Smooth muscle cell (in vitro differentiated cells): ENCODE results near the gene SEL1L3. TPM values are rescaled to one million over a fixed set of nuclear protein-coding genes. Genes with fewer than 3 reads are reported as not detected.
A peak's percentile ranks its signal among the peaks of the same experiment; 100 is the strongest.

Experiments
- DNase-seq: peaks from one replicate; lab custom pipeline; 2025; ENCODE audit not compliant: unreplicated experiment; lab: John Stamatoyannopoulos, UW
- H2AFZ ChIP-seq: fragments of 200-600 bp; sonication (generic); 2 replicates; pipeline ENCODE4 v1.6.0; 2016; ENCODE audit warnings: antibody characterized with exemption, low read depth, mild to moderate bottlenecking
- H3F3A ChIP-seq: fragments of 200-600 bp; sonication (generic); 2 replicates; pipeline ENCODE4 v1.6.0; 2017; ENCODE audit warnings: antibody characterized with exemption, low read depth
- H3K27ac ChIP-seq: fragments of 200-600 bp; sonication (generic); 2 replicates; pipeline ENCODE4 v1.5.1; 2016; ENCODE audit warnings: low read depth, mild to moderate bottlenecking
- H3K27me3 ChIP-seq: fragments of 200-600 bp; sonication (generic); 2 replicates; pipeline ENCODE4 v1.6.1; 2016; ENCODE audit warnings: low read depth, mild to moderate bottlenecking
- H3K36me3 ChIP-seq: fragments of 200-600 bp; sonication (generic); 2 replicates; pipeline ENCODE4 v1.5.1; 2016; ENCODE audit warnings: low read depth
- H3K4me1 ChIP-seq: fragments of 200-600 bp; sonication (generic); 2 replicates; pipeline ENCODE4 v1.5.1; 2016; ENCODE audit warnings: low read depth
- H3K4me2 ChIP-seq: fragments of 200-600 bp; sonication (generic); 2 replicates; pipeline ENCODE4 v1.6.0; 2016; ENCODE audit warnings: mild to moderate bottlenecking
- H3K4me3 ChIP-seq: fragments of 200-600 bp; sonication (generic); 2 replicates; pipeline ENCODE4 v1.5.1; 2016; ENCODE audit warnings: mild to moderate bottlenecking
- H3K79me2 ChIP-seq: fragments of 200-600 bp; sonication (generic); 2 replicates; pipeline ENCODE4 v1.6.0; 2016; ENCODE audit warnings: low read depth, mild to moderate bottlenecking
- H3K9ac ChIP-seq: fragments of 200-600 bp; sonication (generic); 2 replicates; pipeline ENCODE4 v1.6.0; 2016; ENCODE audit warnings: low read depth
- H3K9me3 ChIP-seq: fragments of 200-600 bp; sonication (generic); replicated peaks from 2 replicates; pipeline ENCODE4 v1.5.1; 2016; ENCODE audit warnings: low read depth
- H4K20me1 ChIP-seq: fragments of 200-600 bp; sonication (generic); 2 replicates; pipeline ENCODE4 v1.6.0; 2016; ENCODE audit warnings: low read depth
- CTCF ChIP-seq: fragments of 200-600 bp; sonication (generic); IDR thresholded peaks from 2 replicates; pipeline ENCODE4 v1.5.1; 2017; ENCODE audit warnings: borderline replicate concordance, mild to moderate bottlenecking, antibody characterized with exemption; ENCODE audit not compliant: insufficient read depth, poor library complexity, severe bottlenecking
- WGBS: methylation state at CpG from one replicate; pipeline ENCODE4 v1.1.7; 2016; ENCODE audit warnings: low lambda C conversion rate; 5-methylcytosine and 5-hydroxymethylcytosine counted together
- polyA plus RNA-seq: library from polyadenylated mRNA; unstranded; fragments of >200 nt; fragmentation: Nextera tagmentation; extraction: Ambion mirVana; gene quantifications from 2 replicates; pipeline ENCODE4 v1.2.1, GENCODE V29; 2016
- total RNA-seq: library from RNA; depleted of rRNA; stranded (reverse); fragments of >200 nt; gene quantifications from 2 replicates; pipeline ENCODE4 v1.2.3, GENCODE V29; 2014

The SEL1L3 gene
- total and polyA plus RNA-seq, 2 experiments from 2014 or later, result 9.3 to 14.0 TPM

GRCh38 chr4:25818876-25819275, 43.9 kb downstream of the SEL1L3 start:
- H3K4me2 ChIP-seq, result no peak overlapping the region
- H3K79me2 ChIP-seq, result no peaks in the 10 kb centered on the region
- no peaks in the 10 kb centered on the region for H3F3A ChIP-seq
- peaks cover 16% of the 10 kb centered on the region for H3K4me1 ChIP-seq
- no peaks in the 10 kb centered on the region for H3K36me3 ChIP-seq
- no peaks in the 10 kb centered on the region for H3K9me3 ChIP-seq
- H3K27ac ChIP-seq, result no peak overlapping the region
- no peaks in the 10 kb centered on the region for H3K27me3 ChIP-seq
- H3K9ac ChIP-seq, result no peak overlapping the region
- WGBS, result 78% methylated on average over 4 of the region's 4 CpGs
- H4K20me1 ChIP-seq, result no peaks in the 10 kb centered on the region
- H3K4me3 ChIP-seq, result no peak overlapping the region
- H2AFZ ChIP-seq, result no peak overlapping the region
- no peak for TF ChIP-seq CTCF
- no peak for DNase-seq

GRCh38 chr4:25818371-25818871, 44.4 kb downstream of the SEL1L3 start:
- Histone ChIP-seq H3K79me2 (no peaks in the 10 kb centered on the region), H4K20me1 (no peaks in the 10 kb centered on the region), H3K4me1 (peaks cover 20% of the 10 kb centered on the region), H3K4me2 (no peak overlapping the region), H3K4me3 (no peak overlapping the region), H3K9ac (no peak overlapping the region), H3K9me3 (no peaks in the 10 kb centered on the region), H3K36me3 (no peaks in the 10 kb centered on the region), H3F3A (peaks cover under 1% of the 10 kb centered on the region), H2AFZ (no peak overlapping the region), H3K27ac (peak overlapping the region; percentile 70), H3K27me3 (no peaks in the 10 kb centered on the region)
- 95% methylated on average over 2 of the region's 2 CpGs for WGBS
- no peak for TF ChIP-seq CTCF
- no peak for DNase-seq

- Histone ChIP-seq H3K79me2 (no peaks in the 10 kb centered on the region), H3K4me1 (peaks cover 21% of the 10 kb centered on the region), H2AFZ (no peak overlapping the region), H3K9ac (no peak overlapping the region), H4K20me1 (no peaks in the 10 kb centered on the region), H3K36me3 (no peaks in the 10 kb centered on the region), H3K4me3 (no peak overlapping the region), H3K4me2 (no peak overlapping the region), H3K27ac (peak overlapping the region; percentile 70), H3K9me3 (no peaks in the 10 kb centered on the region), H3F3A (peaks cover 4% of the 10 kb centered on the region), H3K27me3 (no peaks in the 10 kb centered on the region)
- no peak for DNase-seq
- TF ChIP-seq CTCF, result no peak
- WGBS, result 57% methylated on average over 8 of the region's 8 CpGs
Measured at GRCh38 chr4:25817059-25817681, 45.6 kb downstream of the SEL1L3 start.

- WGBS, result 94% methylated on average over 2 of the region's 2 CpGs
- no peaks in the 10 kb centered on the region for H3K9me3 ChIP-seq
- H3K4me1 ChIP-seq, result peaks cover 16% of the 10 kb centered on the region
- no peak overlapping the region for H3K4me3 ChIP-seq
- no peaks in the 10 kb centered on the region for H3K79me2 ChIP-seq
- no peak for DNase-seq
- H3K4me2 ChIP-seq, result no peak overlapping the region
- no peak for TF ChIP-seq CTCF
- peaks cover 4% of the 10 kb centered on the region for H3F3A ChIP-seq
- no peaks in the 10 kb centered on the region for H4K20me1 ChIP-seq
- peak overlapping the region; percentile 70 for H3K27ac ChIP-seq
- no peak overlapping the region for H3K9ac ChIP-seq
- no peaks in the 10 kb centered on the region for H3K27me3 ChIP-seq
- no peaks in the 10 kb centered on the region for H3K36me3 ChIP-seq
- no peak overlapping the region for H2AFZ ChIP-seq
Measured at GRCh38 chr4:25816591-25817058, 46.2 kb downstream of the SEL1L3 start.
